ENCODE measurements around the gene ZNF543.

The ZNF543 gene

DNA sequence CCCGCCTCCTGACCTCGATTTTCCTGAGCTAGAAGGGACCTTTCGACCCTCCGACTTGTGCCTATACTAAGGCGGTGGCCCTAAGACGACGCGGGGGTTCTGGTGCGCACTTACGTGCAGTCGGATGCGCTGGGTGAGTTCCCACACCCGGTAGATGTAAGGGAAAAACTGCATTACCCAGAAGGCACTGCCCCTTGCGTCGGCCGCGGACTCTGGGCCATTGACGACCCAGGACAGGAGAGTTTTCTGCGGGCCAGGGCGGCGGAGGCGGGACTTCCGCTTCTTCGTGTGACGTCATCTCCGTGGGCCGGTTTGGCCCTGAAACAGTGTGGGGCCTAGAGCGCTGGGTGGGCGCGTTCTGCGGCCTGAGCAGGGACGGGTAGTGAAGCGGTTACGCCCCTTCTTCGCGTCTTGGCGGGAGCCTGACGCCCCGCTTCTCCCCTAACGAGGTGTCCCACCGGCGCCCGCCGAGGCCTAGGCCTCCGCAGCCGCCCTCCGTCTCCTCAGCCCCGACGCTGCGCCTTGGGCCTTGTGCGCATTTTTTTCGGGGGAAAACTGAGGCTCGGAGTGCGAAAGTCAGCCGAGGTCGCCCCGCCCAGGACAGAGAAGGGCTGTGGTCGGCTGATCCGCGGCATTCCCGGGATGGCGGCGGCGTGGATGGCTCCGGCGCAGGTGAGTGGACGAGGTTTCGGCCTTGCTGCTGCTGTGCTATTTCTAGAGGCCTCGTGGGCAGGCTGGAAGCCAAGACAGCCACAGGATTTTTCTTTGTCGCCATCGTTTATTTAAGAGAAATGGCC, 39.9 kb upstream of the ZNF543 start, which contains the start of gene ZNF460:
ZNF460 (plus strand) TSS at position 321 of the 797 bp plus-strand sequence; CDS start at position 643, 322 bp downstream.
- Histone ChIP-seq H3K27me3 (ENCODE audit: insufficient read depth, low read depth, severe bottlenecking) (no peaks in the 10 kb centered on the region), H3K27ac (peak within 1 kb of the TSS; percentile 96), H3K4me3 (ENCODE audit: low read depth, low read length) (peak within 1 kb of the TSS; percentile 100), H3K36me3 (peaks cover 40% of the 10 kb centered on the region), H3K9me3 (ENCODE audit: severe bottlenecking) (no peaks in the 10 kb centered on the region)
- TF ChIP-seq CTCF (IDR thresholded peaks at IDR 0.05; ENCODE audit: low read depth, low read length), result no peak
- peak; percentile 97 for DNase-seq

- Histone ChIP-seq H3K27me3 (ENCODE audit: insufficient read depth, low read depth, severe bottlenecking) (no peaks in the 10 kb centered on the region), H3K36me3 (peaks cover 46% of the 10 kb centered on the region), H3K27ac (peak overlapping the region; percentile 96), H3K4me3 (ENCODE audit: low read depth, low read length) (peak overlapping the region; percentile 100), H3K9me3 (ENCODE audit: severe bottlenecking) (no peaks in the 10 kb centered on the region)
- DNase-seq, result no peak
- TF ChIP-seq CTCF (IDR thresholded peaks at IDR 0.05; ENCODE audit: low read depth, low read length), result no peak
Observed at GRCh38 chr19:57280962-57281400, 39.3 kb upstream of the ZNF543 start.

- no peak for DNase-seq
- Histone ChIP-seq H3K4me3 (ENCODE audit: low read depth, low read length) (no peak overlapping the region), H3K9me3 (ENCODE audit: severe bottlenecking) (no peaks in the 10 kb centered on the region), H3K27me3 (ENCODE audit: insufficient read depth, low read depth, severe bottlenecking) (no peaks in the 10 kb centered on the region), H3K27ac (no peak overlapping the region), H3K36me3 (peaks cover 55% of the 10 kb centered on the region)
- no peak for TF ChIP-seq CTCF (IDR thresholded peaks at IDR 0.05; ENCODE audit: low read depth, low read length)
Observed at GRCh38 chr19:57282011-57282643, 38.1 kb upstream of the ZNF543 start.

- peaks cover 95% of the 10 kb centered on the region for H3K36me3 ChIP-seq
- no peak overlapping the region for H3K4me3 ChIP-seq (ENCODE audit: low read depth, low read length)
- no peak for TF ChIP-seq CTCF (IDR thresholded peaks at IDR 0.05; ENCODE audit: low read depth, low read length)
- H3K9me3 ChIP-seq (ENCODE audit: severe bottlenecking), result no peaks in the 10 kb centered on the region
- no peaks in the 10 kb centered on the region for H3K27me3 ChIP-seq (ENCODE audit: insufficient read depth, low read depth, severe bottlenecking)
- DNase-seq, result no peak
- H3K27ac ChIP-seq, result no peak overlapping the region
Observed at GRCh38 chr19:57288373-57288772, 31.9 kb upstream of the ZNF543 start.

DNA sequence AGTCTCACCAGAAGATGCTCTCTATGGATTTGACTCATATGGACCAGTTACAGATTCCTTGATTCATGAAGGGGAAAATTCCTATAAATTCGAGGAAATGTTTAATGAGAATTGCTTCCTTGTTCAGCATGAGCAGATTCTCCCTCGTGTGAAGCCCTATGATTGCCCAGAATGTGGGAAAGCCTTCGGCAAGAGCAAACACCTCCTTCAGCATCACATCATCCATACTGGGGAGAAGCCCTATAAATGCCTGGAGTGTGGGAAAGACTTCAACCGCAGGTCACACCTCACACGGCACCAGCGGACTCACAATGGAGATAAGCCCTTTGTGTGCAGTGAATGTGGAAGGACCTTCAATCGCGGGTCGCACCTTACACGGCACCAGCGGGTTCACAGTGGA, 29.3 kb upstream of the ZNF543 start:
- peaks cover 82% of the 10 kb centered on the region for H3K36me3 ChIP-seq

More for the DNA sequence above, 29.3 kb upstream of the ZNF543 start:
- Histone ChIP-seq H3K27ac (no peak overlapping the region), H3K9me3 (ENCODE audit: severe bottlenecking) (no peaks in the 10 kb centered on the region), H3K4me3 (ENCODE audit: low read depth, low read length) (no peak overlapping the region), H3K27me3 (ENCODE audit: insufficient read depth, low read depth, severe bottlenecking) (no peaks in the 10 kb centered on the region)
- TF ChIP-seq CTCF (IDR thresholded peaks at IDR 0.05; ENCODE audit: low read depth, low read length), result no peak
- DNase-seq, result no peak

Measured in WERI-Rb-1 (cell line).